A673 (cell line): Measurements from ENCODE around the gene IRAK4.

Source experiments
- CTCF ChIP-seq: fragments of 300-800, 200-600 bp; sonication (generic); conservative IDR thresholded peaks from 2 replicates; pipeline ENCODE4 v1.5.1; 2017; ENCODE audit warnings: low read depth, mild to moderate bottlenecking, antibody characterized with exemption, low read length, moderate library complexity, mixed read lengths
- EZH2 ChIP-seq: fragments of 200-600 bp; sonication (generic); IDR thresholded peaks from 2 replicates; pipeline ENCODE4 v1.6.1; 2017; ENCODE audit warnings: borderline replicate concordance, low read depth, mild to moderate bottlenecking, mixed read lengths, antibody characterized with exemption, low read length; ENCODE audit not compliant: poor library complexity, severe bottlenecking

GRCh38 chr12:43824207-43824775 lies 65.5 kb downstream of the IRAK4 start:
- TF ChIP-seq CTCF (no peak), EZH2 (no peak)
